Neural cell (in vitro differentiated cells): ENCODE data around the gene TSNAXIP1. TPM values are rescaled to one million over a fixed set of nuclear protein-coding genes. Genes with fewer than 3 reads are reported as not detected.

Experiments used
- H2AFZ ChIP-seq: fragments of 200-600, 300-800 bp; sonication (generic), shearing (Covaris generic); 2 replicates; pipeline ENCODE4 v1.6.0; 2014; ENCODE audit warnings: low read depth, mild to moderate bottlenecking, antibody characterized with exemption, low read length, moderate library complexity
- H3F3A ChIP-seq: fragments of 200-600 bp; shearing (Covaris generic); 2 replicates; pipeline ENCODE4 v1.6.1; 2016; ENCODE audit warnings: mild to moderate bottlenecking, moderate library complexity, mixed read lengths, antibody characterized with exemption, low read length; ENCODE audit not compliant: insufficient read depth, poor library complexity, severe bottlenecking
- H3K27ac ChIP-seq: fragments of 200-600, 300-800 bp; sonication (generic), shearing (Covaris generic); 2 replicates; pipeline ENCODE4 v1.5.1; 2014; ENCODE audit warnings: mild to moderate bottlenecking, low read length, moderate library complexity
- H3K27me3 ChIP-seq: fragments of 300-800, 200-600 bp; sonication (generic), shearing (Covaris generic); 2 replicates; pipeline ENCODE4 v1.6.0; 2014; ENCODE audit warnings: mild to moderate bottlenecking, low read depth, low read length, moderate library complexity; ENCODE audit not compliant: insufficient read depth
- H3K36me3 ChIP-seq: fragments of 300-800, 200-600 bp; sonication (generic), shearing (Covaris generic); 2 replicates; pipeline ENCODE4 v1.5.1; 2014; ENCODE audit warnings: mild to moderate bottlenecking, antibody characterized with exemption, low read length, moderate library complexity; ENCODE audit not compliant: insufficient read depth
- H3K4me2 ChIP-seq: fragments of 300-800, 200-600 bp; sonication (generic), shearing (Covaris generic); 2 replicates; pipeline ENCODE4 v1.6.0; 2014; ENCODE audit warnings: mild to moderate bottlenecking, low read length
- H3K4me3 ChIP-seq: fragments of 300-800, 200-600 bp; sonication (generic), shearing (Covaris generic); 2 replicates; pipeline ENCODE4 v1.5.1; 2014; ENCODE audit warnings: mild to moderate bottlenecking, low read length, moderate library complexity
- H3K79me2 ChIP-seq: fragments of 200-600 bp; shearing (Covaris generic); replicated peaks from 2 replicates; pipeline ENCODE4 v1.6.0; 2014; ENCODE audit warnings: mild to moderate bottlenecking, low read length, moderate library complexity; ENCODE audit not compliant: insufficient read depth
- H3K9ac ChIP-seq: fragments of 300-800, 200-600 bp; sonication (generic), shearing (Covaris generic); 2 replicates; pipeline ENCODE4 v1.6.1; 2016; ENCODE audit warnings: mild to moderate bottlenecking, low read length, mixed read lengths
- H3K9me2 ChIP-seq: fragments of 200-600 bp; shearing (Covaris generic); 2 replicates; pipeline ENCODE4 v1.6.1; 2016; ENCODE audit warnings: mild to moderate bottlenecking, low read length, mixed read lengths; ENCODE audit not compliant: insufficient read depth
- H3K9me3 ChIP-seq: fragments of 200-600, 300-800 bp; sonication (generic), shearing (Covaris generic); 2 replicates; pipeline ENCODE4 v1.6.1; 2016; ENCODE audit warnings: mild to moderate bottlenecking, mixed run types, low read length, moderate library complexity, mixed read lengths
- H4K20me1 ChIP-seq: fragments of 200-600 bp; shearing (Covaris generic); 2 replicates; pipeline ENCODE4 v1.6.1; 2016; ENCODE audit warnings: mild to moderate bottlenecking, mixed run types; ENCODE audit not compliant: insufficient read depth
- EP300 ChIP-seq: fragments of 450-650 bp; conservative IDR thresholded peaks from 2 replicates; pipeline ENCODE4 v1.6.1; 2014; ENCODE audit warnings: antibody characterized with exemption, mild to moderate bottlenecking, moderate library complexity; ENCODE audit not compliant: poor library complexity, severe bottlenecking
- EZH2 ChIP-seq: fragments of 200-600, 300-800 bp; shearing (Covaris generic), sonication (generic); IDR thresholded peaks from 2 replicates; pipeline ENCODE4 v1.6.1; 2014; ENCODE audit warnings: antibody characterized with exemption, low read length, borderline replicate concordance, mild to moderate bottlenecking; ENCODE audit not compliant: insufficient read depth, poor library complexity, severe bottlenecking
- MXI1 ChIP-seq: fragments of 450-650 bp; conservative IDR thresholded peaks from 2 replicates; pipeline ENCODE4 v1.6.1; 2014; ENCODE audit warnings: antibody characterized with exemption, mild to moderate bottlenecking; ENCODE audit not compliant: poor library complexity, severe bottlenecking
- POLR2AphosphoS5 ChIP-seq: IDR thresholded peaks from 2 replicates; pipeline ENCODE4 v1.6.1; 2012
- RAD21 ChIP-seq: fragments of 450-650 bp; conservative IDR thresholded peaks from 2 replicates; pipeline ENCODE4 v1.6.1; 2014; ENCODE audit warnings: antibody characterized with exemption, mild to moderate bottlenecking, moderate library complexity
- REST ChIP-seq: IDR thresholded peaks from 2 replicates; pipeline ENCODE4 v1.6.1; 2012; ENCODE audit warnings: borderline replicate concordance
- SMC3 ChIP-seq: fragments of 450-650 bp; conservative IDR thresholded peaks from 2 replicates; pipeline ENCODE4 v1.6.1; 2014; ENCODE audit warnings: antibody characterized with exemption, mild to moderate bottlenecking, moderate library complexity; ENCODE audit not compliant: poor library complexity
- TAF1 ChIP-seq: IDR thresholded peaks from 2 replicates; pipeline ENCODE4 v1.6.1; 2012; ENCODE audit warnings: low read depth
- polyA plus RNA-seq: library from polyadenylated mRNA; depleted of rRNA; stranded (reverse); fragments of >200 nt; gene quantifications from 2 replicates; pipeline ENCODE4 v1.2.3, GENCODE V29; 2014
- TF ChIP-seq, protein P1 (sequence below): fragments of 450-650 bp; IDR thresholded peaks from 2 replicates; pipeline ENCODE4 v1.5.1; 2014; ENCODE audit warnings: antibody characterized with exemption, mild to moderate bottlenecking, moderate library complexity; ENCODE audit not compliant: poor library complexity, severe bottlenecking

The TSNAXIP1 gene
- polyA plus RNA-seq, 1 donor from 2014 or later = 31.0 TPM

- Histone ChIP-seq H3K4me3 (no peak overlapping the region), H3K27ac (no peak overlapping the region), H3K27me3 (no peaks in the 10 kb centered on the region), H2AFZ (no peak overlapping the region), H4K20me1 (no peaks in the 10 kb centered on the region), H3K9me3 (no peaks in the 10 kb centered on the region), H3K36me3 (no peaks in the 10 kb centered on the region), H3K4me2 (no peak overlapping the region), H3F3A (no peaks in the 10 kb centered on the region), H3K79me2 (peaks cover 17% of the 10 kb centered on the region), H3K9me2 (no peaks in the 10 kb centered on the region), H3K9ac (no peak overlapping the region)
- no peak for TF ChIP-seq SMC3
- no peak for TF ChIP-seq POLR2AphosphoS5
- no peak for TF ChIP-seq EZH2
- TF ChIP-seq MXI1 = no peak
- no peak for TF ChIP-seq RAD21
- no peak for TF ChIP-seq EP300
- TF ChIP-seq TAF1 = no peak
Observed at GRCh38 chr16:67869653-67870052, 63.0 kb downstream of the TSNAXIP1 start.

DNA sequence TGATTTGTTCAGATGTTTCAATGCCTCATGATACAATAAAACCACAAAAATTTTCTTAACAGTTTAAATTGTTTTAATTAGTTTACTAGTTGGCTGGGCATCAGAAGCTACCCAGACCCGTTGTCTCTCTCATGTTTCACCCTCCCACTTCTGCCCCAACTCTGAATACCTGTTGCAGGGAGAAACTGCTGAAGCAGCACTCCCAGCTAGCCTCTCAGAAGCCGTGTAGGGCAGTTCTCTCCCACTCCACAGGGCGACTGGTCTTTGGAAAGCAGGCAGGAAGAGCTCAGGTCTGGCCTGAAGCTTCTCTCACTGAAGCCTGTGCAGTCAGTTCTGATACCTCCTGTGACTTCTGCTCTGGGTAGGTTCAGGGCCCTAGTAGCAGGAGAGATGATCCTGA, 64.6 kb downstream of the TSNAXIP1 start:
- Histone ChIP-seq H3K9me3 (no peaks in the 10 kb centered on the region), H3K4me3 (no peak overlapping the region), H3K27ac (no peak overlapping the region), H3K27me3 (no peaks in the 10 kb centered on the region), H3F3A (no peaks in the 10 kb centered on the region), H3K79me2 (peaks cover 26% of the 10 kb centered on the region), H3K36me3 (no peaks in the 10 kb centered on the region), H2AFZ (no peak overlapping the region), H3K9ac (no peak overlapping the region), H3K4me2 (no peak overlapping the region), H3K9me2 (no peaks in the 10 kb centered on the region), H4K20me1 (no peaks in the 10 kb centered on the region)
- TF ChIP-seq, protein P1, sequence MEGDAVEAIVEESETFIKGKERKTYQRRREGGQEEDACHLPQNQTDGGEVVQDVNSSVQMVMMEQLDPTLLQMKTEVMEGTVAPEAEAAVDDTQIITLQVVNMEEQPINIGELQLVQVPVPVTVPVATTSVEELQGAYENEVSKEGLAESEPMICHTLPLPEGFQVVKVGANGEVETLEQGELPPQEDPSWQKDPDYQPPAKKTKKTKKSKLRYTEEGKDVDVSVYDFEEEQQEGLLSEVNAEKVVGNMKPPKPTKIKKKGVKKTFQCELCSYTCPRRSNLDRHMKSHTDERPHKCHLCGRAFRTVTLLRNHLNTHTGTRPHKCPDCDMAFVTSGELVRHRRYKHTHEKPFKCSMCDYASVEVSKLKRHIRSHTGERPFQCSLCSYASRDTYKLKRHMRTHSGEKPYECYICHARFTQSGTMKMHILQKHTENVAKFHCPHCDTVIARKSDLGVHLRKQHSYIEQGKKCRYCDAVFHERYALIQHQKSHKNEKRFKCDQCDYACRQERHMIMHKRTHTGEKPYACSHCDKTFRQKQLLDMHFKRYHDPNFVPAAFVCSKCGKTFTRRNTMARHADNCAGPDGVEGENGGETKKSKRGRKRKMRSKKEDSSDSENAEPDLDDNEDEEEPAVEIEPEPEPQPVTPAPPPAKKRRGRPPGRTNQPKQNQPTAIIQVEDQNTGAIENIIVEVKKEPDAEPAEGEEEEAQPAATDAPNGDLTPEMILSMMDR = no peak
- TF ChIP-seq RAD21 (no peak), EP300 (no peak), MXI1 (no peak), REST (no peak), EZH2 (no peak), SMC3 (no peak), TAF1 (no peak), POLR2AphosphoS5 (no peak)
